H9 (cell line): ENCODE data around the gene LRRC27. TPM values are rescaled to one million over a fixed set of nuclear protein-coding genes. Genes with fewer than 3 reads are reported as not detected.

Source experiments
- DNase-seq: peaks from one replicate; pipeline ENCODE4 v3.0.0-alpha.2; 2017
- H2AFZ ChIP-seq: one replicate; pipeline ENCODE4 v1.6.1; 2013; ENCODE audit warnings: mild to moderate bottlenecking, low read length, control low read depth, moderate library complexity
- H2AK5ac ChIP-seq: 2 replicates; pipeline ENCODE4 v1.6.1; 2013; ENCODE audit warnings: low read length, control low read depth, mixed read lengths; ENCODE audit not compliant: insufficient read length
- H2BK120ac ChIP-seq: one replicate; pipeline ENCODE4 v1.6.1; 2013; ENCODE audit warnings: low read depth, mild to moderate bottlenecking, low read length, control low read depth, inconsistent platforms; ENCODE audit not compliant: poor library complexity, severe bottlenecking
- H2BK12ac ChIP-seq: 2 replicates; pipeline ENCODE4 v1.6.1; 2013; ENCODE audit warnings: low read length, control low read depth, mixed read lengths, low read depth; ENCODE audit not compliant: insufficient read length
- H2BK15ac ChIP-seq: 2 replicates; pipeline ENCODE4 v1.6.1; 2013; ENCODE audit warnings: low read depth, low read length, control low read depth
- H2BK20ac ChIP-seq: one replicate; pipeline ENCODE4 v1.6.1; 2013; ENCODE audit warnings: low read depth, mild to moderate bottlenecking, low read length, control low read depth, inconsistent platforms; ENCODE audit not compliant: poor library complexity, severe bottlenecking
- H2BK5ac ChIP-seq: 2 replicates; pipeline ENCODE4 v1.6.1; 2013; ENCODE audit warnings: low read length, control low read depth, mixed read lengths; ENCODE audit not compliant: insufficient read length
- H3K14ac ChIP-seq: 2 replicates; pipeline ENCODE4 v1.6.1; 2013; ENCODE audit warnings: low read length, control low read depth; ENCODE audit not compliant: insufficient read depth
- H3K18ac ChIP-seq: 2 replicates; pipeline ENCODE4 v1.6.1; 2013; ENCODE audit warnings: low read depth, mild to moderate bottlenecking, mixed read lengths, low read length, control low read depth; ENCODE audit not compliant: insufficient read length
- H3K23ac ChIP-seq: 2 replicates; pipeline ENCODE4 v1.6.1; 2013; ENCODE audit warnings: low read length, control low read depth, mixed read lengths, low read depth; ENCODE audit not compliant: insufficient read length
- H3K23me2 ChIP-seq: 2 replicates; pipeline ENCODE4 v1.6.1; 2013; ENCODE audit warnings: low read depth, mild to moderate bottlenecking, mixed read lengths, low read length, control low read depth; ENCODE audit not compliant: insufficient read length, poor library complexity, severe bottlenecking
- H3K27ac ChIP-seq: 2 replicates; pipeline ENCODE4 v1.5.1; 2013; ENCODE audit warnings: low read length, control low read depth, mixed read lengths, low read depth; ENCODE audit not compliant: insufficient read length
- H3K27me3 ChIP-seq: 2 replicates; pipeline ENCODE4 v1.6.1; 2013; ENCODE audit warnings: low read length, control low read depth, inconsistent platforms; ENCODE audit not compliant: insufficient read depth
- H3K4ac ChIP-seq: 2 replicates; pipeline ENCODE4 v1.6.1; 2013; ENCODE audit warnings: low read depth, mild to moderate bottlenecking, control low read depth, inconsistent platforms, low read length, moderate library complexity
- H3K4me1 ChIP-seq: 2 replicates; pipeline ENCODE4 v1.6.1; 2013; ENCODE audit warnings: low read length, control low read depth, inconsistent platforms; ENCODE audit not compliant: insufficient read depth
- H3K4me2 ChIP-seq: 2 replicates; pipeline ENCODE4 v1.6.1; 2013; ENCODE audit warnings: low read length, control low read depth, mixed read lengths; ENCODE audit not compliant: insufficient read length, insufficient read depth
- H3K56ac ChIP-seq: 2 replicates; pipeline ENCODE4 v1.6.1; 2013; ENCODE audit warnings: low read depth, mild to moderate bottlenecking, mixed read lengths, low read length, control low read depth; ENCODE audit not compliant: insufficient read length
- H3K79me1 ChIP-seq: 2 replicates; pipeline ENCODE4 v1.6.1; 2013; ENCODE audit warnings: low read depth, mild to moderate bottlenecking, moderate library complexity, low read length, control low read depth, inconsistent platforms; ENCODE audit not compliant: insufficient read depth, poor library complexity, severe bottlenecking
- H3K79me2 ChIP-seq: 2 replicates; pipeline ENCODE4 v1.6.1; 2013; ENCODE audit warnings: low read length, control low read depth, inconsistent platforms; ENCODE audit not compliant: insufficient read depth
- H3K9ac ChIP-seq: 2 replicates; pipeline ENCODE4 v1.6.1; 2013; ENCODE audit warnings: low read length, control low read depth, mixed read lengths; ENCODE audit not compliant: insufficient read length; ENCODE audit errors: extremely low read depth
- H3K9me3 ChIP-seq: one replicate; pipeline ENCODE4 v1.6.1; 2013; ENCODE audit warnings: low read depth, low read length, inconsistent platforms; ENCODE audit not compliant: control insufficient read depth
- H3T11ph ChIP-seq: one replicate; pipeline ENCODE4 v1.6.1; 2013; ENCODE audit warnings: mild to moderate bottlenecking, low read length, control low read depth, inconsistent platforms
- H4K20me1 ChIP-seq: one replicate; pipeline ENCODE4 v1.6.1; 2013; ENCODE audit not compliant: control insufficient read depth, insufficient read length, insufficient read depth
- H4K5ac ChIP-seq: 2 replicates; pipeline ENCODE4 v1.6.1; 2013; ENCODE audit warnings: low read depth, mild to moderate bottlenecking, mixed read lengths, low read length, control low read depth; ENCODE audit not compliant: insufficient read length
- H4K8ac ChIP-seq: replicated peaks from 2 replicates; pipeline ENCODE4 v1.6.1; 2013; ENCODE audit warnings: low read length, control low read depth, mixed read lengths, low read depth; ENCODE audit not compliant: insufficient read length
- H4K91ac ChIP-seq: 2 replicates; pipeline ENCODE4 v1.6.1; 2013; ENCODE audit warnings: low read depth, mild to moderate bottlenecking, moderate library complexity, mixed read lengths, low read length, control low read depth; ENCODE audit not compliant: insufficient read length
- H3K27ac Mint-ChIP-seq, 3 experiments: 2 replicates in 2 of 3; 3 replicates in 1 of 3; pipeline ENCODE4 v1.8.0; 2020 to 2021; ENCODE audit warnings: mixed read lengths in 3 of 3, mild to moderate bottlenecking in 1 of 3, moderate library complexity in 1 of 3
- H3K27me3 Mint-ChIP-seq: 2 replicates; pipeline ENCODE4 v1.8.0; 2021; ENCODE audit warnings: low read depth, mild to moderate bottlenecking, moderate library complexity, mixed read lengths
- H3K36me3 Mint-ChIP-seq, 3 experiments: 2 replicates in 2 of 3; 3 replicates in 1 of 3; pipeline ENCODE4 v1.8.0; 2020 to 2021; ENCODE audit warnings: low read depth in 3 of 3, mixed read lengths in 3 of 3; ENCODE audit not compliant: insufficient read depth in 1 of 3
- H3K4me1 Mint-ChIP-seq, 2 experiments: 2 replicates each; pipeline ENCODE4 v1.8.0; 2020; ENCODE audit warnings: mixed read lengths in 2 of 2
- H3K4me3 Mint-ChIP-seq, 2 experiments: 2 replicates in 1 of 2; 3 replicates in 1 of 2; pipeline ENCODE4 v1.8.0; 2020 to 2021; ENCODE audit warnings: mild to moderate bottlenecking in 2 of 2, mixed read lengths in 2 of 2, moderate library complexity in 1 of 2
- H3K9me3 Mint-ChIP-seq, 2 experiments: 2 replicates in 1 of 2; 3 replicates in 1 of 2; pipeline ENCODE4 v1.8.0; 2020; ENCODE audit warnings: mild to moderate bottlenecking in 2 of 2, mixed read lengths in 2 of 2, moderate library complexity in 1 of 2
- CTCF ChIP-seq: fragments of 200-600 bp; sonication (generic); conservative IDR thresholded peaks from 3 replicates; pipeline ENCODE4 v1.8.0; 2021; ENCODE audit warnings: antibody characterized with exemption, mild to moderate bottlenecking
- WGBS: extraction: QIAGEN DNeasy Blood & Tissue Kit; methylation state at CpG from one replicate; pipeline ENCODE4 v1.1.7; 2013; ENCODE audit warnings: missing lambda C conversion rate, low lambda C conversion rate, mixed read lengths; ENCODE audit not compliant: insufficient read length; ENCODE audit errors: extremely low coverage; 5-methylcytosine and 5-hydroxymethylcytosine counted together
- total RNA-seq: library from RNA; stranded (reverse); gene quantifications from 2 replicates; pipeline ENCODE4 v1.2.1, GENCODE V29; 2021

LRRC27 gene
- total RNA-seq, 1 experiment from 2014 or later, result 2.7 TPM

GRCh38 chr10:132363376-132363775 is 31.4 kb downstream of the LRRC27 start:
- Histone ChIP-seq H3K4ac (no peak overlapping the region), H2BK120ac (no peak overlapping the region), H3K23ac (no peak overlapping the region), H2BK15ac (no peak overlapping the region), H2BK12ac (no peak overlapping the region), H3K79me2 (no peaks in the 10 kb centered on the region), H3K9me3 (no peaks in the 10 kb centered on the region), H2AFZ (no peak overlapping the region), H3K14ac (no peak overlapping the region), H3K79me1 (no peaks in the 10 kb centered on the region), H2BK20ac (no peak overlapping the region), H3K27me3 (no peaks in the 10 kb centered on the region), H3K56ac (no peak overlapping the region), H2BK5ac (no peak overlapping the region), H3T11ph (no peak overlapping the region), H3K9ac (no peak overlapping the region), H3K23me2 (no peaks in the 10 kb centered on the region), H4K5ac (no peak overlapping the region), H4K20me1 (no peaks in the 10 kb centered on the region), H3K18ac (no peak overlapping the region), H2AK5ac (no peak overlapping the region), H3K27ac (no peak overlapping the region), H3K4me2 (no peak overlapping the region), H3K4me1 (no peaks in the 10 kb centered on the region), H4K91ac (no peak overlapping the region), H4K8ac (no peak overlapping the region)
- Mint-ChIP-seq H3K4me1 (peaks cover 0 to under 1% of the 10 kb centered on the region in 2 experiments; a peak in 1 of 4 replicates), H3K4me3 (no peak overlapping the region), H3K36me3 (no peaks in the 10 kb centered on the region; a peak in 1 of 7 replicates), H3K27me3 (peaks cover 3% of the 10 kb centered on the region), H3K27ac (no peak overlapping the region), H3K9me3 (peaks cover 3 to 7% of the 10 kb centered on the region in 2 experiments; a peak in 3 of 5 replicates)
- peak; percentile 36; the same call in 2 of the 3 replicates for TF ChIP-seq CTCF
- no peak for DNase-seq
- WGBS, result no CpG with 5 or more reads among the region's 15 CpGs
